HG03175 (cell line): ENCODE data around the gene SSH2.

Experiments
- ATAC-seq: cut with Tn5 transposase; IDR thresholded peaks from one replicate; pipeline ENCODE4 v1.9.1; 2021; ENCODE audit warnings: mild to moderate bottlenecking, moderate library complexity; ENCODE audit not compliant: unreplicated experiment

The SSH2 gene

DNA sequence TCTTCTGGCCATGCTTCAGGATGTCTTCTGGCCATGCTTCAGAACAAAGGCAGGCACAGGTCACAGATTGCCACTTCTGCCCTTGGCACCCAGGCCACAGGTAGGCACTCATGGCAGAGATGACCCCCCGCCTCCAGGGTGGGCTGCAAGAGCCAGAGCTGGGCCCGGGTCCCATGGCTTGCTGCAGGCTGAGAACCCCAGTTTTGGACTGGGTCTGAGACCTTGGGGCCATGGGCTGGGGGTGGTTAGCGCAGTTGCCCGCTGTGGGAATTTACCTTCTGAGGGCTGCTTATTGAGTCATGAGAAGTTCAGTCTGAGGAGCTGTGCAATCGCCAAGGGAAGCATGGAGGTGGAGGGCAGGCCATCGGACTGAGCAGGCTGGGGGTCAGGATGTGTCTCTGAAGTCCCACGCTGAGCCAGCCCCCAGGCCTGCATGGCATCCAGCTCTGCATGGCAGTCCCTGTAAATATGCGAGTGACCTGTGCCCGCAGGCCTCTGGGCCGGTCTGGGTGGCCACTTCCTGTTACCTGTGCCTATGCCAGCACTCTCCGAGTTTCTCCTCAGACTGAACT, 335.4 kb downstream of the SSH2 start:
- ATAC-seq, result no peak

DNA sequence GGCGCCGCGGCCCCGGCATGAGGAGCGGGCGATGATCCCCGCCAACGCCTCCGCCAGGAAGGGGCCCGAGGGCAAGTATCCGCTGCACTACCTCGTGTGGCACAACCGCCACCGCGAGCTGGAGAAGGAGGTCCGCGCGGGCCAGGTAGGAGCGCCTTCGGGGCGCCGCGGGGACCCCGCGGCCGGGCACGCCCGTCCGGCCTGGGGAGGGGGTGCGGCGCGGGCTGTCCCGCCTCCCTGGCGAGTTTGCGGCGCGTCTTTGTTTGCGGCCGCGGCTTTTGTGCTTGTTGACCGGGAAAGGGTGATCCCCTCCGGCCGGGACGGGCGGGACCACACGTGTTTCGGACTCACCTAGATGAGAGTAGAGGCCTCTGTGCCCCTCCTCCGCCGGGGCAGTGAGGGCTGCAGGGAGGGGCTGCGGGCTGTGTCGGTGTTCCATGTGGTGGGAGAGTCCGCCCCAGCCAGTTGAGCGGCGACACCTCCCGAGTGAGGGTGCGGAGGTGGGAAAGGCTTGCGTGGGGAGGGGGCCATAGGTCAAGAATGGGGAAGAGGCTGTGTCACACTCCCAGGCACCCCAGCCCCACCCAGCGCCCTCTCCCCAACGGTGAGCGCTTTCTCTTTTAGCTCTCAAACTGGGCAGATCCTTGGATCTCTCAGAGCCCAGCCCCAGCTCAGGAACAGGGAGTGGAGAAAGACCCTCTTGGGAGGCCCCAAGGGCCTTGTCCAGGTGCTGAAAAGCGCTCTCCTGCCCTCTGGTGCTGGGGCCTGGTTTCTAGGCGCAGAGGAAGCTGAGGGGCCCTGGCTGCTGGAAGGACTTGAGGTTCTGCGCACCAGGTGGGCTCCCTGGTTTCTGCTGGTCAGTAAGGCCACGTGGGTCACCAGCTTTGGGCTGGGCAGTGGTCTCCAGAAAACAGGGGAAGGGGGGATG, 336.2 kb downstream of the SSH2 start:
- no peak for ATAC-seq

DNA sequence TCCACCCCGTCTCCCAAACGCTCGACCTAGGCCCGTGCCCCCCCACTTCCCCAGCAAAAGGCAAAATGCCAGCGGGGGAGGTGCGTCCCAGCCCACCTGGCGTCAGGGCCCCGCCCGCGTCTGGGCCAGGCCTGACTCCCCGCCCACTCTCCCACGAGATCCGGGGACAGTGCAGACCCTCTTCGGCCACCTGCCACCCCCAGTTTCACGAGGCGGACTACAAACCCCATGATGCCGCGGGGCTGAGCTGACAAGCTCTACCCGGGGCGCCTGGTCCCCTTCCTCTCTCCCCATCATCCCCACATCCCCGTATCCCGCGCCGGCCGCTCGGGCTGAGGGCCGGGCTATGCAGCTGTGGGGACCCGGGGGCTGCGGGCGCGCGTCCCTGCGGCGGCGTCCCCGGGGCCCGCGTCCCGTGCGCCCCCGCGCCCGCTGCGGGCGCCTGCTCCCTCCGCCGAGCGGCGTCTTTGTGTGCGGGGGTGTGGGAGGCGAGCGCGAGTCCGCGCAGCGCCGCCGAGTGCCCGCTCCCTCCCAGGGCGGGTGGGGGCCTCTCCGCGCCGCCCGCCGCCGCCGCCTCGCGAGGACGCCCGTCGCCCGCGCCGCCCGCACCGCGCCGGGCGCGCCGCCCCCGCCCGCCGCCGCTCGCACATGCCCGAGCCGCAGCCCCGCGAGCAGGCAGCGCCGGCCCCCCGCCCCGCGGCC, 337.0 kb downstream of the SSH2 start, which contains the start of gene ANKRD13B:
Gene ANKRD13B (plus strand): TSS at position 283 of the 702 bp plus-strand sequence. CDS start 490 bp downstream, outside the sequence.
- ATAC-seq, result no peak

GRCh38 chr17:29591737-29592608, 338.1 kb downstream of the SSH2 start:
- ATAC-seq, result no peak

DNA sequence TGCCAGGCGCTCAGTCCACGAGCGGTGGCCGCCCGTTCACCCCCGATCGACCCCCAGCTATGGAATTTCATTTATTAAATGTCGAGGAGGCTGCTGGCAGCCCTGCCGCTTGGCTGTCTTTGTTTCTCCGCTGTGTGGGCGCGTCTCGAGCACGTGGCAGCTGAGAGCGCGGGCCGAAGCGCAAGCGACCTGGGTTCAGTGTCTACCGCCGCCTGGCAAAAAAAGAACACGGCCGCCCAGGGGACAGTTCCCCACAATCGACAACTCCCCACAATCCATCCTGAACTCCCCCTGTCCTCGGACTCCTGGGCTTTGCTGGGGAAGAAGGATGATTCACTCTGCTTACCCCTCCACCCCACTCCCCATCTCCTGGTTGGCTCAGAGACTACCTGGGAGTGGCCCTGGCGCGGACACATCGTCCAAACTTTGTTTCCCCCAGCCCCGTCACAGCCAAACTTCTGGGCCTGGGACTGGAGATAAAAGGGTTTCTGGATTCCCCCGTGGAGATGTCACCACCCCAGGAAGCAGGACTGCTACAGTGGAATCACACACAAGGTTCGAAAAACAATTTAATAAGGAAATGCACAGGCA, 338.8 kb downstream of the SSH2 start:
- ATAC-seq, result no peak

- no peak for ATAC-seq
These were observed 339.4 kb downstream of the SSH2 start for GRCh38 chr17:29590411-29591145.

DNA sequence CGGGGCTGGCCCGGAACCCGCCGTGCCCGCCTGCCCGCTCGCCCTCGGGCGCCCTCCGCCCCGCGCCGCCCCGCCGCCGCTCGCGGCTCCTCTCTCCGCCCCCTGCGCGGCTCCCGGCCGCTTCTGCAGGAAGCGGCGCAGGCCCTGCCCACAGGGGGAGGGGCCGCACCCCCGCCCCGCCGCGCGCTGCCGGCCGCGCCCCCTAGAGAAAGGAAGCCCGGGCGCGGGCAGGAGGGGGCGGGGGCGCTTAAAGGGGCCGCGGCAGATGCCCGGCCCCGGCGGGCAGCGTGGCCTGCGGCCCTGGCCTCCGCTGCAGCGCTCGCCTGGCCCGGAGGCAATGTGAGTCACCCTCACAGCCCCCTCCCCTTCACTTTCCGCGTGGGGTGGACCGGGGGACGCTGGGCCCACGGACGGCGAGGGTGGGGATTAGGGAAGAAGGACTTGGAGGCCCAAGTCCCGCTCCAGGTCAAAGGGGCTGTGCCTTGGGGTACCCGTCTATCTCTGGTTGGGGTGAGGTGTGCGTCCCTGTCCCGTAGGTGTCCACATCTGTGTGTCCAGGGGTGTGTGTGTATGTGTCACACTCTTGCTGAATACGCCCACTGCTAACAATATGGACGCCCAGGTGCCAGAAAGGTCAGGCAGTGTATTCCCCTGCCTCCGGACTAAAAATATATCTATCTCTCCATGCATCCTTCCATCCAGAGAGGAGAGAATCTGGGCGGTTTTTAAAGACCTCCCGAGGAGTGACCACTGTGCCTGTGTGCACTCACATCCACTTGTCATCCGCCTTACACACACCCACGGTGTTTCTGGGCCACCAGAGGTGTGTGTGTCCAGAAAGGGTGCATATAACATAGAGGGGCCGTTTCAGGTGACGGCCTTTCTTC, 340.3 kb downstream of the SSH2 start, which contains the start of gene GIT1:
Gene GIT1 (minus strand): TSS at position 125 of the 887 bp plus-strand sequence. CDS start 270 bp downstream, outside the sequence.
- ATAC-seq, result peak; percentile 61

- peak; percentile 27 for ATAC-seq
These were observed 341.2 kb downstream of the SSH2 start for GRCh38 chr17:29588562-29589411.

DNA sequence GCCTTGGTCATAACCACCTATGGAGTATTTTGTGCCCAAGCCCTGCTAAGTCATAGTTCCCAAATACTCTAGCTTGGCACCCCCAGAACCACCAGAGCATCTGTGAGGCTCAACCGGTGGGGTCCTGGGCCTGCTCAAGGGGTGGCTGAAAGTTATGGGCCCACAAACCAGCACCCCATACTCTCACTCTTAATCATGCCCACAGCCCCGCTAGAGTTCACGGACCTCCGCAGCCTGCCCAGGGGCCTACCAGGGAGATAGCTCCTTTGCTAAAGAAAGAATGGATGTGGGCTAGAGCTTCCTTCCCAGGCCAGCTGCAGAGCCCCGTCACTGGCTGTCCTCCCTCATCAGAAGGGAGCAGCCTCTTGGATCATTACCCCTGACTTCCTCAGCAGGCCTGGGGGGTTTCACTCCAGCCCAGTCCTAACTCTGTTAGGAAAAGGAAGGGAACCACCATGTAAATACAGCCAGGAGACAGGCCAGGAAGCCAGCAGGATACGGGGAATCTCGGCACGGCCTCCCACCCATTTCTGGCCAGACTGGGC, 341.9 kb downstream of the SSH2 start:
- no peak for ATAC-seq

DNA sequence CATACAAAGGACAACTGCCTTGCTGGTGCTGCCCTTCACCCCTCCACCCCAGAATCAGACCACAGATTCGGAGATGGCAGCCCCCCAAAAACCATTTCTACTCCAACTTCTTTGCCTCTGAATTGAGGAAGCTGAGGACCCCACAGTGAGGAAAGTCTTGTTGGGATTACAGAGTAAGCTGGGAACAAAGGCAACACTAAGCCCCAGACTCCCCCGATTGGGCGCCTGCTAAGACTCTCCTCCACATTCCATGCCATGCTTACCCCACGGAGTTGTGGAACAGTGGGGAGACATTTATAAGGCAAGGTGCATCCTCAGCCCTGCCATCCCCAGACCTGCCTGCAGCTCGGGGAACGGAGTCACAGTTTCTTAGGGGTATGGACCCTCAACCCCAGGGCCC, 342.4 kb downstream of the SSH2 start:
- no peak for ATAC-seq

DNA sequence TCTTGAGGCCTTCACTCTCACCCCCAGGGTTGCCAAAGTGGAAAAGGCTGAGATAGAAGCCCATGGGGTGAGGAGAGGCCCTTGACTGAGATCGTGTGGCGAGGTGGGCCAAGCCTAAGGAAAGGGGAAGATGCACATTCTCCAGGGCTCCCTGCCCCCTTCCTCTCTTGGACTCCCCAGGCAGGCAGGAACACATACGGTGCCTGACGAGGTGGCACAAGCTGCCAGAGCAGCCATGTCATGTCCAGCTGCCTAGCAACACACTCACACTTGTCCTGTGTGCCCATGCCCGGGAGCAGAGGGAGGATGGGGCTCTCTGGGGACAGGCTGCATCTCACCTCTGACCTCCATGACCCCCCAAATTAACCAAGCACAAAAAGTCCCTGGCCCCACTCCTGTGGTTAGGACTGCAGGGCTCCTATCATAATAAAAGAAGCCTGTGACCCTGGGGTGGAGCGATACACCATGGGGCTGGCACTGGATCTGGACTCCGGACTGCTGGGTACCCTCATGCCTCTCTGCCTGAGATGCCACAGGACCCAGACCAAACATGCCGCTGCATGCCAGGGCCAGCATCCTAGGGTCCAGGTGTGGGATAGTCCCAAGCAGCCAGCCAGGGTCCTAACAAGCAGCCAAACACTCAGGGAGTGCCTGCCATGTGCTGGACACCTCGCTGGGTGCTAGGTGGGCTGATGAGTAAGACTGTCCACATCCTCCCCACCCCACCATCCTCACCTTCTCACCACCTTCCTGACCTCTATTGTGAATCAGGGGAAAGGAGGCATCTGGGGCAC, 343.2 kb downstream of the SSH2 start:
- ATAC-seq, result no peak

GRCh38 chr17:29585080-29585751, 344.8 kb downstream of the SSH2 start:
- no peak for ATAC-seq

DNA sequence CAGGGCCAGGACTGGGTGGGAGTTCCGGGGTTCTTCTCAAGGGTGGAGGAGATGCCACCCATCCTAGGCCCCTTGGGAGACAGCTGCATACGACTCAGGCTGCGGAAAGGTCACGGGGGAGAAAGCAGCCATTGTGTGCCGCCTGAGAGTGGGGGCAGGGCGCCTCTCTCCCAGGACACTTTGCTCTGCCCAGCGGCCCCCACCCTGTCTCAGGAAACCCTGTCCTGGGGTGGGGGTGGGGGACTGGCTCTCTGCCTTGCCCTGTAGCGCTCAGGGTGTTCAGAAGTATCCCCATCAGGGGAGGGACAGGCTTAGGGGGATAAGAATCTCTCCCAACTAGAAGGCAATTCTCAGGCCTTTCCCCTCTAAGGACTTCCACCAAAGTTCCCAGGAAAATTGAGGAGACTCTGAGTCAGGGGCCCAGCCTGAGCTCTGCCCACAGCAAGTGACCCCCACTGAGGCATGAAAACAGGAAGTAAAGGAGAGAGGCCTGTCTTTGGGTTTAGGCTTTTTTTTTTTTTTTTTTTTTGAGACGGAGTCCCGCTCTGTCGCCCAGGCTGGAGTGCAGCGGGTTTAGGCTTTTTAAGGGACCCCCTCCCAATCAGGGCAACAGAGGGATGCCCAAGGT, 345.5 kb downstream of the SSH2 start:
- no peak for ATAC-seq

- no peak for ATAC-seq
These were observed 346.4 kb downstream of the SSH2 start for GRCh38 chr17:29583324-29584248.
